SJCRH30 (cell line): ENCODE results near the gene RFFL. TPM values are rescaled to one million over a fixed set of nuclear protein-coding genes. Genes with fewer than 3 reads are reported as not detected.
A peak's percentile ranks its signal among the peaks of the same experiment; 100 is the strongest.

ENCODE experiments used
- DNase-seq, 2 experiments: peaks; one replicate each; pipeline ENCODE4 v3.0.0-alpha.2; 2015 to 2020
- H3K27ac ChIP-seq: fragments of 250-450 bp; sonication (Bioruptor Pico); 2 replicates; pipeline ENCODE4 v1.5.1; 2020; ENCODE audit warnings: mild to moderate bottlenecking, moderate library complexity
- H3K27me3 ChIP-seq: fragments of 250-450 bp; sonication (Bioruptor Pico); 2 replicates; pipeline ENCODE4 v1.5.1; 2020; ENCODE audit warnings: mild to moderate bottlenecking, moderate library complexity
- H3K36me3 ChIP-seq: fragments of 250-450 bp; sonication (Bioruptor Pico); 2 replicates; pipeline ENCODE4 v1.5.1; 2020; ENCODE audit warnings: mild to moderate bottlenecking, moderate library complexity
- H3K4me1 ChIP-seq: fragments of 250-450 bp; sonication (Bioruptor Pico); 2 replicates; pipeline ENCODE4 v1.5.1; 2020; ENCODE audit warnings: mild to moderate bottlenecking, moderate library complexity
- H3K4me3 ChIP-seq: fragments of 250-450 bp; sonication (Bioruptor Pico); 2 replicates; pipeline ENCODE4 v1.5.1; 2020; ENCODE audit warnings: mild to moderate bottlenecking, moderate library complexity
- H3K9me3 ChIP-seq: fragments of 250-450 bp; sonication (Bioruptor Pico); replicated peaks from 2 replicates; pipeline ENCODE4 v1.5.1; 2020; ENCODE audit warnings: mild to moderate bottlenecking, moderate library complexity
- total RNA-seq: library from RNA; depleted of rRNA; stranded (reverse); fragments of >200 nt; shearing (Covaris generic); gene quantifications from 2 replicates; pipeline ENCODE4 v1.2.3, GENCODE V29; 2014

The RFFL gene
- total RNA-seq, 1 experiment from 2014 or later, result 10.9 TPM

- Histone ChIP-seq H3K36me3 (no peaks in the 10 kb centered on the region), H3K4me3 (no peak overlapping the region)
- no peak for DNase-seq
Observed at GRCh38 chr17:35069311-35069710, 5.8 kb upstream of the RFFL start.

GRCh38 chr17:35068249-35068648, 4.7 kb upstream of the RFFL start:
- no peaks in the 10 kb centered on the region for H3K9me3 ChIP-seq
- H3K27me3 ChIP-seq, result no peaks in the 10 kb centered on the region
- H3K4me3 ChIP-seq, result no peak overlapping the region
- no peak for DNase-seq
- no peaks in the 10 kb centered on the region for H3K36me3 ChIP-seq
- H3K4me1 ChIP-seq, result peaks cover 10% of the 10 kb centered on the region
- no peak overlapping the region for H3K27ac ChIP-seq

More at GRCh38 chr17:35069311-35069710, 5.8 kb upstream of the RFFL start:
- H3K27me3 ChIP-seq, result no peaks in the 10 kb centered on the region
- H3K4me1 ChIP-seq, result peaks cover 6% of the 10 kb centered on the region; the same call in 1 of the 2 replicates
- H3K27ac ChIP-seq, result no peak overlapping the region
- H3K9me3 ChIP-seq, result no peaks in the 10 kb centered on the region

- Histone ChIP-seq H3K4me3 (no peak overlapping the region), H3K27ac (no peak overlapping the region), H3K36me3 (no peaks in the 10 kb centered on the region), H3K27me3 (no peaks in the 10 kb centered on the region), H3K9me3 (no peaks in the 10 kb centered on the region), H3K4me1 (peaks cover 13% of the 10 kb centered on the region)
- DNase-seq, result no peak
Observed at GRCh38 chr17:35065880-35066279, 2.4 kb upstream of the RFFL start.

- Histone ChIP-seq H3K4me1 (peaks cover 13% of the 10 kb centered on the region), H3K36me3 (no peaks in the 10 kb centered on the region), H3K27me3 (no peaks in the 10 kb centered on the region), H3K27ac (no peak overlapping the region), H3K4me3 (no peak overlapping the region), H3K9me3 (no peaks in the 10 kb centered on the region)
- DNase-seq, result no peak
Observed at GRCh38 chr17:35064516-35065215, 1.2 kb upstream of the RFFL start.

- H3K9me3 ChIP-seq, result no peaks in the 10 kb centered on the region
- H3K27ac ChIP-seq, result no peak overlapping the region
- no peaks in the 10 kb centered on the region for H3K27me3 ChIP-seq
- peaks cover 13% of the 10 kb centered on the region for H3K4me1 ChIP-seq
- no peak overlapping the region for H3K4me3 ChIP-seq
- H3K36me3 ChIP-seq, result no peaks in the 10 kb centered on the region
- DNase-seq, result no peak
Observed at GRCh38 chr17:35062308-35062707, 1.2 kb downstream of the RFFL start.

- no peaks in the 10 kb centered on the region for H3K9me3 ChIP-seq
- no peak for DNase-seq
- no peaks in the 10 kb centered on the region for H3K4me1 ChIP-seq
- H3K36me3 ChIP-seq, result no peaks in the 10 kb centered on the region
- no peaks in the 10 kb centered on the region for H3K27me3 ChIP-seq
- no peak overlapping the region for H3K4me3 ChIP-seq
- no peak overlapping the region for H3K27ac ChIP-seq
Observed at GRCh38 chr17:35057332-35057915, 6.1 kb downstream of the RFFL start.

- H3K36me3 ChIP-seq, result no peaks in the 10 kb centered on the region
- no peak overlapping the region for H3K4me3 ChIP-seq
- no peaks in the 10 kb centered on the region for H3K4me1 ChIP-seq
Observed at GRCh38 chr17:35056013-35056412, 7.5 kb downstream of the RFFL start.

GRCh38 chr17:35053204-35053603, 10.3 kb downstream of the RFFL start:
- no peak for DNase-seq
- no peak overlapping the region for H3K27ac ChIP-seq
- no peaks in the 10 kb centered on the region for H3K36me3 ChIP-seq
- H3K9me3 ChIP-seq, result no peaks in the 10 kb centered on the region
- H3K4me1 ChIP-seq, result no peaks in the 10 kb centered on the region
- no peak overlapping the region for H3K4me3 ChIP-seq
- no peaks in the 10 kb centered on the region for H3K27me3 ChIP-seq

More at GRCh38 chr17:35056013-35056412, 7.5 kb downstream of the RFFL start:
- no peak for DNase-seq
- no peaks in the 10 kb centered on the region for H3K27me3 ChIP-seq
- no peak overlapping the region for H3K27ac ChIP-seq
- H3K9me3 ChIP-seq, result no peaks in the 10 kb centered on the region

- Histone ChIP-seq H3K27ac (no peak overlapping the region), H3K27me3 (no peaks in the 10 kb centered on the region), H3K9me3 (no peaks in the 10 kb centered on the region), H3K4me3 (no peak overlapping the region), H3K36me3 (no peaks in the 10 kb centered on the region), H3K4me1 (no peaks in the 10 kb centered on the region)
- no peak for DNase-seq
Observed at GRCh38 chr17:35052780-35053179, 10.7 kb downstream of the RFFL start.

- no peak overlapping the region for H3K4me3 ChIP-seq
- H3K9me3 ChIP-seq, result no peaks in the 10 kb centered on the region
- DNase-seq, result no peak
- no peaks in the 10 kb centered on the region for H3K27me3 ChIP-seq
- H3K36me3 ChIP-seq, result no peaks in the 10 kb centered on the region
- no peak overlapping the region for H3K27ac ChIP-seq
- no peaks in the 10 kb centered on the region for H3K4me1 ChIP-seq
Observed at GRCh38 chr17:35052241-35052610, 11.3 kb downstream of the RFFL start.

GRCh38 chr17:35051579-35052240, 11.8 kb downstream of the RFFL start:
- Histone ChIP-seq H3K27ac (no peak overlapping the region), H3K27me3 (no peaks in the 10 kb centered on the region), H3K9me3 (no peaks in the 10 kb centered on the region), H3K4me1 (no peaks in the 10 kb centered on the region), H3K36me3 (no peaks in the 10 kb centered on the region), H3K4me3 (no peak overlapping the region)
- no peak for DNase-seq

- Histone ChIP-seq H3K4me1 (no peaks in the 10 kb centered on the region), H3K27ac (no peak overlapping the region), H3K36me3 (no peaks in the 10 kb centered on the region), H3K27me3 (no peaks in the 10 kb centered on the region), H3K4me3 (no peak overlapping the region), H3K9me3 (no peaks in the 10 kb centered on the region)
- DNase-seq, result no peak
Observed at GRCh38 chr17:35051183-35051578, 12.3 kb downstream of the RFFL start.

- Histone ChIP-seq H3K36me3 (no peaks in the 10 kb centered on the region), H3K27me3 (no peaks in the 10 kb centered on the region), H3K27ac (no peak overlapping the region), H3K4me3 (no peak overlapping the region), H3K9me3 (no peaks in the 10 kb centered on the region), H3K4me1 (no peaks in the 10 kb centered on the region)
- no peak for DNase-seq
Observed at GRCh38 chr17:35050170-35050569, 13.3 kb downstream of the RFFL start.

- Histone ChIP-seq H3K27me3 (no peaks in the 10 kb centered on the region), H3K9me3 (no peaks in the 10 kb centered on the region), H3K4me1 (no peaks in the 10 kb centered on the region), H3K4me3 (no peak overlapping the region), H3K36me3 (no peaks in the 10 kb centered on the region), H3K27ac (no peak overlapping the region)
- DNase-seq, result no peak
Observed at GRCh38 chr17:35048685-35049379, 14.7 kb downstream of the RFFL start.

- no peaks in the 10 kb centered on the region for H3K27me3 ChIP-seq
- no peaks in the 10 kb centered on the region for H3K9me3 ChIP-seq
- H3K27ac ChIP-seq, result no peak overlapping the region
- peak in 1 of 2 experiments; percentile 31 for DNase-seq
- no peak overlapping the region for H3K4me3 ChIP-seq
- no peaks in the 10 kb centered on the region for H3K4me1 ChIP-seq
- no peaks in the 10 kb centered on the region; the same call in 1 of the 2 replicates for H3K36me3 ChIP-seq
Observed at GRCh38 chr17:35046740-35047283, 16.7 kb downstream of the RFFL start.
